ENCODE data around the gene ZP3. TPM values are rescaled to one million over a fixed set of nuclear protein-coding genes. Genes with fewer than 3 reads are reported as not detected.
"Not testable (repeated sequence)": the region's sequence is repeated elsewhere in the genome, so short reads cannot be mapped to it uniquely, and the experiment has no call there.

Gene ZP3
- total and polyA plus RNA-seq, 5 donors = 0.50 to 2.5 (median 1.6) TPM; not detected in 1

DNA sequence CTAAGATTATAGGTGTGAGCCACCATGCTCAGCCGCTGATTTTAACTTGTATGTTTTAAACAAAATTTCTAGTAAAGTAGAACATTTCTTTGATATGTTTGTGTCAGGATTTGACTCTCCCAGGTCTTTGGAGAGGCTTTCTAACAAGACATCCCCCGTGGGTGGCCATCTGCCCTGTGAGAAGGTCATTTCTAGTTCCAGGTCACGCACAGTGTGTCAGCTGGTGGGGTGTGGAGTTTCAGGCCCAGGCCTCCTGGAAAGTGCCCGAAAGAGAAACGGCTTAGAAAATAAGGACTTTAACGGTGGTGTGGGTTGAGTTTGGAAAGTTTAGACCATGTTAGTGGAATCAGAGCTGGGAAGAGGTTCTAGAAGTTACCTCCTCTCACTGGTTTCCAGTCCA lies 48.3 kb downstream of the ZP3 start:
- H3K4me1 ChIP-seq (ENCODE audit: control insufficient read depth, insufficient read depth, low read length); ATAC-seq; H3K27me3 ChIP-seq (ENCODE audit: control insufficient read depth, insufficient read depth); H3K4me3 ChIP-seq (ENCODE audit: low read length); H3K9me3 ChIP-seq (ENCODE audit: control insufficient read depth, low read length); DNase-seq; H3K27ac ChIP-seq (ENCODE audit: low read length); intact Hi-C loops (cut with DNase I): not testable (repeated sequence)
- 95% methylated on average over 3 of the region's 6 CpGs for WGBS

DNA sequence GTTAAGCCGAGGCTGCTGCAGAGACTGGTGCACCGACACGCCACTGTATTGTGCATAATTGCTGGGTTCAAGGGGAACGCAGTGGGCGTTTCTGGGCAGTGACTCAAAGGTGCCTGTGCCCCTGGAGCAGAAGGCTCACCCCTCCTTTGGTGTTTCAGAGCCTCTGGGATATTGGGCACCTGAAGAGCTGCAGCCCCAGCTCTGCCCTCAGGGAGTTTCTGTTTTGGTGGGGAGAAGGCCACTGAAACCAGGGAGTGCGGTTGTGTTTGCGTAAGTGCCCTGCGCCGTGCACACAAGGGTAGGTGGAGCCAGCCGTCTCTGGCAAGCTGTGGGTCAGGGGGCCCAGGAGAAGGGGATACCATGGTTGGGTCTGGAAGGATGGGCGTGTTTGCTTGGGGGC lies 51.5 kb downstream of the ZP3 start:
- H3K27me3 ChIP-seq (ENCODE audit: control insufficient read depth, insufficient read depth); H3K4me1 ChIP-seq (ENCODE audit: control insufficient read depth, insufficient read depth, low read length); H3K27ac ChIP-seq (ENCODE audit: low read length); H3K9me3 ChIP-seq (ENCODE audit: control insufficient read depth, low read length); DNase-seq; intact Hi-C loops (cut with DNase I); ATAC-seq; H3K4me3 ChIP-seq (ENCODE audit: low read length): not testable (repeated sequence)
- 94% methylated on average over 2 of the region's 11 CpGs for WGBS

DNA sequence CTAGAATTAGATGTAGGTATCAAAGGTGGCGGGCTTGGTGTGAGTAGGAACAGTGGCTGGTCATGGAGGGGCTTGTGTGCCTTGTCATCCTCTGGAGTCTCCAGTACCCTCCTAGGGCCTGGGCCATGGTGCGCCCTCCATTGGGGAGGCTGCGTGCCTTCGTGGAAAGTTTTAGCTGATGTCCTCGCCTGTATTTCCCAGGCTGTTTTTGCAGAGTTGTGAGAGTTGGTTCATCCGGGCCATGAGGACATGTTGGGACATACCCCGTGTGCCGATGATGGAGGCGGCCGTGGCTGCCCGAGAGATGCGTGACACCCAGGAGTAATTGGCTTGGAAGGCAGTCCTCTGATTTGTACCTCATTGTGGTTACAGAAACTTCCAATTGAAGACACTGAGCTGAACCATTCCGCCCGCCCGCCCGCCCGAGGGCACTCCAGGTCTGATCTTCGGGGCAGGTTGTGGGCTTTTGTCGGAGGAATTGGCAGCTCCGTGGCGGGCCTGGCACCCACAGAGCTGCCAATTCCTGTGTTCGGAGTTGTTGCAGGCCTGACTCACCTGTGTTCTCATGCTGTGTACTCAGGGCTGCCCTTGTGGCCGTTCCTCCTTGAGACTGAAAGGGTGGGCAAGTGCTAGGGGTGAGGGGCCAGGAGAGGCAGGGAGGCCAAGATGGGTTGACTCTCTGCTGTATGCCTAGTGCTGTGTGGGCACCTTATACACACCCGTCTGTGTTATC lies 52.2 kb downstream of the ZP3 start:
- ATAC-seq; H3K4me1 ChIP-seq (ENCODE audit: control insufficient read depth, insufficient read depth, low read length); H3K27ac ChIP-seq (ENCODE audit: low read length); H3K27me3 ChIP-seq (ENCODE audit: control insufficient read depth, insufficient read depth); DNase-seq; intact Hi-C loops (cut with DNase I); H3K9me3 ChIP-seq (ENCODE audit: control insufficient read depth, low read length); H3K4me3 ChIP-seq (ENCODE audit: low read length): not testable (repeated sequence)
- 92% methylated on average over 22 of the region's 24 CpGs for WGBS

DNA sequence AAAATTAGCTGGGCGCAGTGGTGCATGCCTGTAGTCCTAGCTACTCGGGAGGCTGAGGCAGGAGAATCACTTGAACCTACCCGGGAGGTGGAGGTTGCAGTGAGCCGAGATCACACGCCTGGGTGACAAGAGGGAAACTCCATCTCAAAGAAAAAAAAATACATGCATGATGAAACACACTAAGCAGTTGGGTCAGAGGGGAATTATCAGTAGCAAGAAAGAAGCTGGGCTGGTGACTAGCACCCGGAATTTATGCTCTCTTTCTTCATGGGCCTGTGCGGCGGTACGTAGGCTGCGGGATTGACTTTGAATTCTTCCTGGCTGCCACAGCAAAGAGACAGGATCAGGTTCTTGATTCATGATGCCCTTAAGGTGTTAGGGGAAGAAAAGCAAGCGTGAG lies 54.9 kb downstream of the ZP3 start:
- DNase-seq; H3K4me3 ChIP-seq (ENCODE audit: low read length); H3K9me3 ChIP-seq (ENCODE audit: control insufficient read depth, low read length); H3K27ac ChIP-seq (ENCODE audit: low read length); intact Hi-C loops (cut with DNase I); H3K27me3 ChIP-seq (ENCODE audit: control insufficient read depth, insufficient read depth); H3K4me1 ChIP-seq (ENCODE audit: control insufficient read depth, insufficient read depth, low read length); ATAC-seq: not testable (repeated sequence)
- 88% methylated on average over 10 of the region's 11 CpGs for WGBS

DNA sequence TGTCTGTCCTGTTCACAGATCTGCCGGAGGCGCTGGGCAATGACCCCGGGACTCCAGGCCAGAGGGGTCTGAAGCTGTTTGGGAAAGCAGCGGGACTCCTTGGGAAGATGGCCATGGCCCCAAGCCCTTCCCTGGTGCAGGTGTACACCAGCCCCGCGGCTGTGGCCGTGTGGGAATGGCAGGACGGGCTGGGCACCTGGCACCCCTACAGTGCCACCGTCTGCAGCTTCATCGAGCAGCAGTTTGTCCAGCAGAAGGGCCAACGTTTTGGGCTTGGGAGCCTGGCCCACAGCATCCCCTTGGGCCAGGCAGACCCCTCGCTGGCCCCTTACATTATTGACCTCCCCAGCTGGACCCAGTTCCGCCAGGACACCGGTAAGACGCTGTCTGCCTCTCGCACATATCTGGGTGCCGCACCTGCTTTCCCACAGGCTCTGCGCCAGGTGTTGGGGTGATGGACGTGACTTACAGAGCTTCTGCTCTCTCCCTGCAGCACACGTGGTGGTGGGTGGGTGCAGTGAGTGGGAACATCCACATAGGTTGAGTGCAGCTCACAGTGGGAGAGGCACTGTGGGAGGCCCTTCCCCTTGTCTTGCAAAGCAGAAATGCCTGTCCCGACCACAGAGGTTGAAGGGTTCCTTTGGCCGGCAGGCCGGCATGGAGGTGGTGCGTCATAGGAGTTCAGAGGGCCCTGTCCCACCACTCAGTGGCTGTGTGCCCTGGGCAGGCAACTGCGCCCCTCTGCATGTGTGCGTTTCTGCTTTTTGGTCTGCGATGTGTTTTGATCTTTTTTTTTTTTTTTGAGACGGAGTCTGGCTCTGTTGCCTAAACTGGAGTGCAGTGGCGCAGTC lies 55.9 kb downstream of the ZP3 start:
- H3K4me1 ChIP-seq (ENCODE audit: control insufficient read depth, insufficient read depth, low read length); H3K4me3 ChIP-seq (ENCODE audit: low read length); intact Hi-C loops (cut with DNase I); H3K27ac ChIP-seq (ENCODE audit: low read length); ATAC-seq; H3K27me3 ChIP-seq (ENCODE audit: control insufficient read depth, insufficient read depth); DNase-seq; H3K9me3 ChIP-seq (ENCODE audit: control insufficient read depth, low read length): not testable (repeated sequence)
- WGBS = 90% methylated on average over 27 of the region's 29 CpGs

DNA sequence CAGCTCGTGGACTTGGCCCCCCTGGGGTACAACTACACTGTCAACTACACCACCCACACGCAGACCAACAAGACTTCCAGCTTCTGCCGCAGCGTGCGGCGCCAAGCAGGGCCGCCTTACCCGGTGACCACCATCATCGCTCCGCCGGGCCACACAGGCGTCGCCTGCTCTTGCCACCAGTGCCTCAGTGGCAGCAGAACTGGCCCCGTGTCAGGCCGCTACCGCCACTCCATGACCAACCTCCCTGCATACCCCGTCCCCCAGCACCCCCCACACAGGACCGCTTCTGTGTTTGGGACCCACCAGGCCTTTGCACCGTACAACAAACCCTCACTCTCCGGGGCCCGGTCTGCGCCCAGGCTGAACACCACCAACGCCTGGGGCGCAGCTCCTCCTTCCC lies 57.9 kb downstream of the ZP3 start:
- H3K4me3 ChIP-seq (ENCODE audit: low read length); H3K9me3 ChIP-seq (ENCODE audit: control insufficient read depth, low read length); ATAC-seq; intact Hi-C loops (cut with DNase I); H3K27me3 ChIP-seq (ENCODE audit: control insufficient read depth, insufficient read depth); H3K4me1 ChIP-seq (ENCODE audit: control insufficient read depth, insufficient read depth, low read length); H3K27ac ChIP-seq (ENCODE audit: low read length): not testable (repeated sequence)
- 96% methylated on average over 24 of the region's 24 CpGs for WGBS
- DNase-seq = peak in 1 of 3 donors; percentile 40

DNA sequence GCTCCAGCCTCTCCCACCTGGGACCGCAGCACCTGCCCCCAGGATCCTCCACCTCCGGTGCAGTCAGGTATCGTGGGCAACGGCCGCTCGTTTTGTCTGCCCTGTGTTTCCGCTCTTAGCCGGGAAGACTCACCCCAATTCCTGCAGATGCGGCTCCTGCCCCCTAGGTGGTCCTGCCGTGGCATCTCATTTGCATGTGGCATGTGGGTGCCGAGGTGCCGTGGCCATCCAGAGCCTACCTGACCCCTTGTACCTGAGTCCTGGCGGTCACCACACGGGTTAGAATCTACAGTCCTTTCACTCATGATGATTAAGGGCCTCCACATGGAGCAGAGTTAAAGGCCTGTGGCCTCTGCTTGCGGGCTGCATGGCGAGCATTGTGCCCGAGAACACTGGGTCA lies 58.3 kb downstream of the ZP3 start:
- DNase-seq = peak in 1 of 3 donors; percentile 14
- H3K27ac ChIP-seq (ENCODE audit: low read length); H3K9me3 ChIP-seq (ENCODE audit: control insufficient read depth, low read length); intact Hi-C loops (cut with DNase I); ATAC-seq; H3K4me1 ChIP-seq (ENCODE audit: control insufficient read depth, insufficient read depth, low read length); H3K27me3 ChIP-seq (ENCODE audit: control insufficient read depth, insufficient read depth); H3K4me3 ChIP-seq (ENCODE audit: low read length): not testable (repeated sequence)
- 94% methylated on average over 17 of the region's 17 CpGs for WGBS

DNA sequence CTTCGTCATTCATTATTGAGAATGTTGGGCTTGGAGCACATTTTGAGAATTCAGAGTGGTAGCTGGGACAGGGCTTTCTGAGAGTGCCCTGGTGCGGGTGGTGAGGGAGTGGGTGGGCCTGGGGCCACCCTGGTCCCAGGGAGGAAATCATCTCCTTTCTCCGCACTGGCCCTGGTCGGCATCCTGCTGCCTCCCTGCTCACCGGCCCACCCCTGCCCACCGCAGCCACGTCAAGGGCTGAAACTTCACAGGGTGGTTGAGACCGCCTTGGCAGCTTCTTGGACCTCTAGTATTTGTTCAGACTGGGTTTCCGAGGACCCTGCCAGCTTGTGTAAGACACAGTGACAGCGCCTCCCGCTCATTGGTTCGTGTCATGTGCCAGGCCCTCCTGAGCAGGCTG lies 59.7 kb downstream of the ZP3 start:
- not testable (repeated sequence) for ATAC-seq

DNA sequence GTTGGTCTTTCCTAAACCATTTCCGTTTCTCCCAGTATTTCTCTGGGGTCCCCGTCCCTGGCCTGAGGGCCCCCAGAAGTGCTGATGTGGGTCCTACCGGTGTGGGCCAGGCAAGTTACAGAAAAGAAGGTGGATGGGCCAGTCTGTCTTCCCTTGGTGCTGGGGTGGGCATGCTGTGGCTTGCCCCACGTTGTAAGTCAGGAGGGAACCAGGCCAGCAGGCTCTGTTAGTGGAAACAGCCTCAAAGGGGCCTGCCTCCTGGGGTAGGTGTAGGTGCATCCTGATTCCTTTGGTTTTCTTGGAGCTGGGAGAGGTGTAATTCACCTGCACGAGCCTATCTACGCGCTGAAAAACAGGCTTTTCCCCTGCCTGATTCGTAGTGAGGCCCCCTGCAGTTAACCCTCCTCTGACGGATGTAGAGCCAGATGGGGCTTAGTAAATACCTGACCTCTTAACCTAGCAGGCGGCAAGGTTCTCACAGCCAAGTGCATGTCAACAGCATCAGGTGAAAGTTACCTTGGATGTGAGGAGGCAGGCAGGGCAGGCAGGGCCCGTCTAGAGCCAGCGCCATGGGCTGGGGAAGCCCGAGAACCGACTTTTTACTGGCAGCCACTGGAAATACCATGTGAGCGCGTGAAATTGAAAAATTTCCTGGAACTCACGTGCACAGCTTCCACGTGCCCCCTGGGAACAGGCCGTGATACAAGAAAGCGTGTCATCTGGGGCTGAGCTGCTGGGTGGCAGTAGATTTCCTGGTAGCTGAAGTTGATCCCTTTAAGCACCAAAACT lies 61.3 kb downstream of the ZP3 start:
- WGBS = 44% methylated on average over 5 of the region's 20 CpGs
- DNase-seq (peak in 1 of 3 donors; percentile 9), ATAC-seq (peak; percentile 67 to 68)
- H3K9me3 ChIP-seq (ENCODE audit: control insufficient read depth, low read length); intact Hi-C loops (cut with DNase I); H3K4me1 ChIP-seq (ENCODE audit: control insufficient read depth, insufficient read depth, low read length); H3K4me3 ChIP-seq (ENCODE audit: low read length); H3K27ac ChIP-seq (ENCODE audit: low read length); H3K27me3 ChIP-seq (ENCODE audit: control insufficient read depth, insufficient read depth): not testable (repeated sequence)

More for the DNA sequence above, 59.7 kb downstream of the ZP3 start:
- H3K27ac ChIP-seq (ENCODE audit: low read length); intact Hi-C loops (cut with DNase I); H3K4me1 ChIP-seq (ENCODE audit: control insufficient read depth, insufficient read depth, low read length); H3K9me3 ChIP-seq (ENCODE audit: control insufficient read depth, low read length); H3K27me3 ChIP-seq (ENCODE audit: control insufficient read depth, insufficient read depth); H3K4me3 ChIP-seq (ENCODE audit: low read length): not testable (repeated sequence)
- WGBS = 78% methylated on average over 7 of the region's 12 CpGs
- peak in 1 of 3 donors; percentile 49 for DNase-seq

DNA sequence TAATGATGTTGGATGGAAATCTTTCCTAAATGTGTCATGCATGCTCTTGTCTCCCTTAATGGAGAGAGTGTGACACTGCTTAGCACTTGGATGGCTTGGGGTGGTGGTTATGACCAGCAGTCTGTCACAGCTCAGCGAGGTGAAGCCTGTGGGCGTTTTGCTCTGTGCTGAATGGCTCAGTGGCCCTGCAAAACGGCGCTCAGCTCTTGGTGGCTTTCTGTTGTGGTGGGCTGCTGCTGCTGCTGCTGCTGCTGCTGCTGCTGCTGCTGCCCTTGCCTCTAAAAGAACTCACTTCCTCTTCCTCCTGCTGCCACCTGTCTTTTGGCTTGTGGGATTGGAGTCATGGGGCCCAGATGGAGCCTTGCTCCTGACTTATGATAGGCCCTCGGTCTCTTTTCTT lies 61.9 kb downstream of the ZP3 start:
- H3K4me1 ChIP-seq (ENCODE audit: control insufficient read depth, insufficient read depth, low read length); intact Hi-C loops (cut with DNase I); H3K4me3 ChIP-seq (ENCODE audit: low read length); H3K9me3 ChIP-seq (ENCODE audit: control insufficient read depth, low read length); H3K27me3 ChIP-seq (ENCODE audit: control insufficient read depth, insufficient read depth); H3K27ac ChIP-seq (ENCODE audit: low read length): not testable (repeated sequence)
- DNase-seq (peak in 1 of 3 donors; percentile 7), ATAC-seq (peak in 1 of 2 donors; percentile 55)
- WGBS = 41% methylated on average over 2 of the region's 5 CpGs

DNA sequence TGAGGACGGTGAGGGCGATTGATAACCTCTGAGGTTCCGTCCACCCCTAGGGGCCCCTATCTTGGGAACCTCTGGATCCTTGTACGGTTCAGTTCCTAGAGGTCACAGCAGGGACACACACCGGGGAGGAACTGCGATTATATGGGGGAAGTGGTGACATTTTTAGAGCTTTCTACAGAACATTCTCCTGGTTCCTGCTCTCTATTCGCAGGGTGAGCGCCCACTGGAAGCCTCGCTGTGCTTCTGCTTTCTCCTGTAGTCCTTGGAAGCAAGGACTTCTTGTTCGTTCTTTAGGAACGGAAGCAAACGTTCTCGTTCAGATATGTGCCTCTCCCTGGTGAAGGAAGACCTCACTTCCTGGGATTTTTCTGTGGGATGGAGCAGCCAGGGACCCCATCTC lies 63.2 kb downstream of the ZP3 start:
- intact Hi-C loops (cut with DNase I); H3K27ac ChIP-seq (ENCODE audit: low read length); H3K9me3 ChIP-seq (ENCODE audit: control insufficient read depth, low read length); H3K27me3 ChIP-seq (ENCODE audit: control insufficient read depth, insufficient read depth); ATAC-seq; H3K4me1 ChIP-seq (ENCODE audit: control insufficient read depth, insufficient read depth, low read length); H3K4me3 ChIP-seq (ENCODE audit: low read length): not testable (repeated sequence)
- 78% methylated on average over 6 of the region's 13 CpGs for WGBS
- DNase-seq = peak in 2 of 3 donors; percentile 41 to 61

Measured in right cardiac atrium (tissue), 5 donors.